Measurements from ENCODE around the gene AGPAT2.

Gene AGPAT2

DNA sequence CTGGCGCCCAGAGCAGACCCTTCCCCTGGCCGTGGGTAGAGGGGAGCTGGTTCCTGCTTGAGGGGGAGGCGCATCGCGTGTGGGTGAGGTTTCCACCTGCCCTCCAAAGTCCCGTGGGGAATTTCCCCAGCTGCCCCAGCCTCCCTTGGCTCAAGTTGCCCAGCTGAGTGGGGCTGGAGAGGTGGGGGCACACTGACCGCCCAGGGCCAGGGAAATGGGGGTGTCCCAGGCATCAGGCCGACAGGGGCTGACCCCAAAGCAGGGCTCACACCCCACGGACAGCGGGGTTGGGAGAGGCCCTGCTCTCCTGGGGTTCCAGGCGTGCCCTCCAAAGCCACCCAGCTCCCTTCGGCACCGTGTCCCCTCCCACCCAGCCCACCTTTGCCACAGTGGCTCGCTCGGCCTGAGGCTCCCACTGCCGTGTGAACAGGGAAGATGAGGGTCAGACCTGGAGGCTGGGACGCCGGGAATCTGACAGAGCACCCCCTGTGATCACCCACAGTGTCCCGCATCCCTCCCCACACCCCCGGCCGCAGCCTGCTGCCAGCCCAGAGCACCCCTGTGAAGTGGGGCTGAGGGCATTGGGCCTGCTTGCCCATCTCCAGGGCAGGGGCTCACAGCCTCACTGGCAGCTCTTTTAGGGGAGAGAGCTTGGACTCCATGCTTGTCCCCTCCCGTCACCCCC lies 25.5 kb downstream of the AGPAT2 start:
- TF ChIP-seq, protein P1, sequence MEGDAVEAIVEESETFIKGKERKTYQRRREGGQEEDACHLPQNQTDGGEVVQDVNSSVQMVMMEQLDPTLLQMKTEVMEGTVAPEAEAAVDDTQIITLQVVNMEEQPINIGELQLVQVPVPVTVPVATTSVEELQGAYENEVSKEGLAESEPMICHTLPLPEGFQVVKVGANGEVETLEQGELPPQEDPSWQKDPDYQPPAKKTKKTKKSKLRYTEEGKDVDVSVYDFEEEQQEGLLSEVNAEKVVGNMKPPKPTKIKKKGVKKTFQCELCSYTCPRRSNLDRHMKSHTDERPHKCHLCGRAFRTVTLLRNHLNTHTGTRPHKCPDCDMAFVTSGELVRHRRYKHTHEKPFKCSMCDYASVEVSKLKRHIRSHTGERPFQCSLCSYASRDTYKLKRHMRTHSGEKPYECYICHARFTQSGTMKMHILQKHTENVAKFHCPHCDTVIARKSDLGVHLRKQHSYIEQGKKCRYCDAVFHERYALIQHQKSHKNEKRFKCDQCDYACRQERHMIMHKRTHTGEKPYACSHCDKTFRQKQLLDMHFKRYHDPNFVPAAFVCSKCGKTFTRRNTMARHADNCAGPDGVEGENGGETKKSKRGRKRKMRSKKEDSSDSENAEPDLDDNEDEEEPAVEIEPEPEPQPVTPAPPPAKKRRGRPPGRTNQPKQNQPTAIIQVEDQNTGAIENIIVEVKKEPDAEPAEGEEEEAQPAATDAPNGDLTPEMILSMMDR (IDR thresholded peaks at IDR 0.05) = no peak

DNA sequence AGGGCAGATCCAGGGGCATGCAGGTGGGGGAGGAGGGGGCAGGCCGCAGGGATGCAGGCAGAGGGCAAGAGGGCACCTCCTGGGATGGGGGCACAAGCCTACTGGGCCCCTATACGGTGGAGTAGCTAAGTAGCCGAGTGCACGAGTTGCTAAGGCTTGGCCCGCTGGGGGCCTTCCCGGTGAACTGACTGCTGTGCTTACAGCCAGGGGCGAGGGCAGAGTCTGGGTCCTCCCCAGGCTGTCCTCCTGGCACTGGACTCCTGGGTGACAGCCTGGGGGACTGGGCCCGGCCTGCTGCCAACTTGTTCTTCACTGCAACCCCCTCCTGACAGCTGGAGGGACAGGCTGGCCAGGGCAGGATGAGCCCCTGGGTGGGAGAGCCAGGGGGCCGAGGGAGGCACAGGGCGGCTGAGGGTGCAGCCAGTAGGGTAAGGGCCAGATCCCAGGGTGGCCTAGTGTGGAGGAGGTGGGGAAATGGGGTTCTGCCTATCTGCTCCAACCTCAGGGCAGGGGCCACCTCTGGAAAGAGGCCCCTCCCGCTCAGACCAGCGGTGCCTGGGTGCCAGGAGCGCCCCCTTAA lies 26.2 kb downstream of the AGPAT2 start:
- TF ChIP-seq, protein P1 (IDR thresholded peaks at IDR 0.05) = no peak

DNA sequence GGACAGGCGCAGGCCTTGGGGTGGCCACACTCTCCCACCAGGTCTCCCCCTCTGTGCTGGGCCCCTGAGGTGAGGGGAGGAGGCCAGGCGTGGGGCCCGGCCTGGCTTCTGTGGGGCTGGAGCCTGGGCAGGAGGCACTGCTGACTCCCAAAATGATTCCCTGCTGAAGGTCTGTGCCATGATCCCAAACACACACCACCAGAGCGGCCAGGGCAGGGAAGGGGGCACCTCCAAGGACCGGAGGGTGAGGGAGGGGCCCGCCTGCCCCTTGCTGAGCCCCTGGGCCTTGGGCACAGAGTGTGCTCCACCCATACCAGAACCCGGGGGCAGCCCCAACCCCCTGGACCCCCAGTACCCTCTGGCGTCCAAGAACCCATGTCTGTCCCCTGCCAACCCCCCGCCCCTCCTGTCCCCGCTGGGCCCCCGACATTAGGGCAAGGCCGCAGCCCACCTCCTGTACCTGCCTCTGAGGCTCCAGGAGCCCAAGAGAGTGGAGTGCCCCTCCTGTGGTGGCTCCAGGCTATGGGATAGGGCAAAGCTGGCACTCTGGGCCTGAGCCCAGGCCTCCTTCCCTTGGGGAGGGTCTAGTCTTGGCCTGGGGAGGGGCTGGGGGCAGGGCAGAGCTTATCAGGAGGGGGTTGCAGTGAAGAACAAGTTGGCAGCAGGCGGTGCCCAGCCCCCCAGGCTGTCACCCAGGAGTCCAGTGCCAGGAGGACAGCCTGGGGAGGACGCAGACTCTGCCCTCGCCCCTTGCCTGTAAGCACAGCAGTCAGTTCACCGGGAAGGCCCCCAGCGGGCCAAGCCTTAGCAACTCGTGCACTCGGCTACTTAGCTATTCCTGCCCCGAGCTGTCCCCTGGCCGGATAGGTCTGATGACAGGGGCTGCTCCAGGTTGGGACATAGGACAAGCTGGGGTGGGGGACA lies 27.1 kb downstream of the AGPAT2 start:
- TF ChIP-seq, protein P1 (IDR thresholded peaks at IDR 0.05) = no peak

DNA sequence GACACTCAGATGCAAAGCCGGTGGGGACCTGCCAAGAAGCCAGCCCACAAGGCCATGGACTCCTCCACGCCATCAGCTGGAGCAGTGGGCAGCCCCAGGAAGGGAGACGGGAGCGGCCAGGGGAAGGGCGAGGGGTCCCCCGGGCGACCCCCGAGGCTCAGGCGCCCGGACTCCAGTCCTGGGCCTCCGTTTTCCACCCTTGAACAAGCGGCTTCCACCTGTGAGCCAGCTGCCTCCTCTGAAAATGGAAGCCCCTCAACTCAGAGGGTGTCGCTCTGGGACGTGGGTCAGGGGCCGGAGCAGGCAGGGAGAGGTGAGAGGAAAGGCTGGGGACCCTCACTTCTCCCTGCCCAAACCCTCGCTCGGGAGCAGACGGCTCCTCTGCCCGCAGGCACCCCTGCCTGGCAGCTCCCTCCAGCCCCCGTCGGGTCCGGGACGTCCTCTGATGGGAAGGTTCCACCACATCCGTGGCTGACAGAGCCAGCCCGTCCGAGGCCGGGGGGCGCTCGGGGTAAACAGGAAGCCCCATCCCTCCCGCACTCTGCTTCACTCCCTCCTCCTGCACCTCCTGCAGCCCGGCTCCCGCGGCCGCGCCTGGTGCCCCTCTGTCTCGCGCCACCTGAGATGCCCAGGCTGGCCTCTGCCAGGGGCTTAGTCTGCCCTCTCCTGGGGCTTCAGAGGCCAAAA lies 28.3 kb downstream of the AGPAT2 start:
- TF ChIP-seq, protein P1 (IDR thresholded peaks at IDR 0.05) = no peak

DNA sequence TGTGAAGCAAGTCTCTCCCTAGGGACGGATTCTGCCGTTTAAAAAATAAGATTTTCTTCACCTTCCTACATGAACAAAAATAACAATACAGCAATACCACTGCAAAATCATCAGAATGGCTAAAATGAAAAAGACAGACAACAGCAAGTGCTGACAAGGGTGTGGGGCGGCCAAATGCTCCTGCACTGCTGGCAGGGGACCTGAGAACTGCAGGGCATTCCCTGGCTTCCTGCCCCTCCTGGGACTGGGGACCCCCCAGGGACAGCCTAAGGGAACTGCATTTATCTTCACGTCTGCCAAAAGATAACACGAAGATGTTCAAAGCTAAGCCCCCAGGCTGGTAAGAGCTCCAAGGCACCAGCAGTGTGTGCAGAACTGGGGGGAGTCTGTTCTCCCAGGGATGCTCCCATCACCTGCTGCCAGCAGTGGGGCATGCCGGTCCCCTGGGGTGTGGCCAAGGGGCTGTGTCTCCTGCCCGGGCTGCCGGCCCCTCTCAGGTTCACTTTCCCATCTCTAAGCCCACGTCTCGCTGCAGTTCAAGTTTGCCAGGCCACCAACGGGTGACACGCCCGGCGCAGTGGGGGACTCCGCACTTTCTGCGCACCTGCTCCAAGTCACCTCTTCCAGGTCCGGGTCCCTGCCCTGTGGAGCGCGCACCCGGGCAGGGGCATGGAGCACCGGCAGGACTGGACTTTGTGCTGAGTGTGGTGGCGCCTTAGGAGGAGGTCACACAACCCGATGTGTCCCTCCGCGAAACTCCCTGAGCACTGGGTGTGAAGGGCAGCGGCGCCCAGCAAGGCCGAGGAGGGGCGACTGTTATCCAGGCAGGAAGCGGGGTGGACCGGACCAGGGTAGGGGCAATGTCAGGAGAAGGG lies 29.0 kb downstream of the AGPAT2 start:
- TF ChIP-seq, protein P1 (IDR thresholded peaks at IDR 0.05) = no peak

DNA sequence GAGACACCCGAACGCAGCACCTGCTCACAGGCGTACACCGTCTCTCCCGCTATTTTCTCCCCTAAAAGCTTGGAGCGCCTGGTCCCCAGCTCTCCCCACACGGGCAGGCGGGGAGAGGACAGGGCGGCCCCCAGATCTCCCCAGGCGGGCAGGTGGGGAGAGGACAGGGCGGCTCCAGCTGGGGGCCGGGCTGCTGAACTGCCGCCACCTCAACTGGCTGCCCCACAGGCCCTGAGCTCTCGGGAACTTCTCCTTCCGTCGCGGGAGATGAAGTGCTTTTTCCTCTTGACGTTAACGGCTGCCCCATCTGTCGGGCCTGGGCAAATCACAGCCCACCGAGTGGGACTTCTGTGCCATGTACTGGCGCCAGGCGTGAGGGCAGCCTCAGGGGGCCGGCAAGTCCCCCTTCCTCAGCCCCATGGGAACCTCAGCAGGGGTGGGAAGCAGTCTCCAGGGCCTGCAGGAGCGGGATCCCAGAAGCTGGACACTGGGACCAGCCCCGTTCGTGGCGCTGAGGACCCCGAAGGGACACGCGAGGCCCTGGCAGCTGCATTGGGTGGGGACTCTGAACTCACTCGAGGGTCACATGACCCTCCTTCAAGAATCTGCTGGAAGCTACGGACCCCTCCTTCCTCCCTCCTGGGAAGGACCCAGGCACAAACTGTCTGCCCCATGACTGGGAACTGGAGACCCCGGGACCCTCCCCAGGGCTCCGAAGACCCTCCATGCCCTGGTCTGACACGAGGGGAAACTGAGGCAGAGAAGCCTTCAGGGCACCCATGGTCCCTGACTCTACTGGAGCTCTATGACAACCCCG lies 30.3 kb downstream of the AGPAT2 start:
- TF ChIP-seq, protein P1 (IDR thresholded peaks at IDR 0.05) = no peak

All from LNCAP (cell line).